Stimulated activated CD4-positive, alpha-beta T cell treated with anti-CD3 and anti-CD28 coated beads, Interleukin-1b, Interleukin-23, amount 100 ng/mL, for 4 hours (primary cell): ENCODE results near the gene AOAH.

ENCODE experiments used
- DNase-seq, 2 donors: peaks; one replicate each; pipeline ENCODE4 v3.0.0-alpha.2; 2020; ENCODE audit warnings: low read depth in 2 of 2

AOAH gene, protein sequence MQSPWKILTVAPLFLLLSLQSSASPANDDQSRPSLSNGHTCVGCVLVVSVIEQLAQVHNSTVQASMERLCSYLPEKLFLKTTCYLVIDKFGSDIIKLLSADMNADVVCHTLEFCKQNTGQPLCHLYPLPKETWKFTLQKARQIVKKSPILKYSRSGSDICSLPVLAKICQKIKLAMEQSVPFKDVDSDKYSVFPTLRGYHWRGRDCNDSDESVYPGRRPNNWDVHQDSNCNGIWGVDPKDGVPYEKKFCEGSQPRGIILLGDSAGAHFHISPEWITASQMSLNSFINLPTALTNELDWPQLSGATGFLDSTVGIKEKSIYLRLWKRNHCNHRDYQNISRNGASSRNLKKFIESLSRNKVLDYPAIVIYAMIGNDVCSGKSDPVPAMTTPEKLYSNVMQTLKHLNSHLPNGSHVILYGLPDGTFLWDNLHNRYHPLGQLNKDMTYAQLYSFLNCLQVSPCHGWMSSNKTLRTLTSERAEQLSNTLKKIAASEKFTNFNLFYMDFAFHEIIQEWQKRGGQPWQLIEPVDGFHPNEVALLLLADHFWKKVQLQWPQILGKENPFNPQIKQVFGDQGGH

GRCh38 chr7:36723951-36724664, at the start of gene AOAH:
TSS of gene AOAH (minus strand) at chr7:36724494. CDS start at chr7:36724148, 346 bp downstream.
- peak; percentile 24 to 37 for DNase-seq

- no peak for DNase-seq
Measured at GRCh38 chr7:36766451-36766850, 42.2 kb upstream of the AOAH start.

- DNase-seq, result no peak
Measured at GRCh38 chr7:36765605-36766004, 41.3 kb upstream of the AOAH start.

DNA sequence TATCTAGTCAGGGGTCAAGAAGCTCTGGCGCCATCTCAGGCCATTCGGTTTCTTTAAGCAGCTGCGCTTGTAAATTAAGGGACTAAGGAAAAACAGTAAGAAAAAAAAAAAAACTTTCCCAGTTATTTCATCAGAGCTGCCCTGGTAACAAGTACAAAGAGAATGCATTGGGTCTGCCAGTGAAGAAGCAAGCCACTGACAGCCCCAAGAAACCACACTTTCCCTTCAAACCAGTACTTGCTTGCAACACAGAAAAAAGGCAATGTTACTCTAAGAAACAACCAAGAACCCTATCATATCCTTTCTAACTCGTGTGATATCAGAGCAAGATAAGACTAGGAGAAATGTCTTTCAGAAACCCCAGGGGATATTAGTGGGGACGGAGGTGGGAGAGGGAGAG, 40.6 kb upstream of the AOAH start:
- no peak for DNase-seq

GRCh38 chr7:36763132-36763816, 39.0 kb upstream of the AOAH start:
- no peak for DNase-seq

DNA sequence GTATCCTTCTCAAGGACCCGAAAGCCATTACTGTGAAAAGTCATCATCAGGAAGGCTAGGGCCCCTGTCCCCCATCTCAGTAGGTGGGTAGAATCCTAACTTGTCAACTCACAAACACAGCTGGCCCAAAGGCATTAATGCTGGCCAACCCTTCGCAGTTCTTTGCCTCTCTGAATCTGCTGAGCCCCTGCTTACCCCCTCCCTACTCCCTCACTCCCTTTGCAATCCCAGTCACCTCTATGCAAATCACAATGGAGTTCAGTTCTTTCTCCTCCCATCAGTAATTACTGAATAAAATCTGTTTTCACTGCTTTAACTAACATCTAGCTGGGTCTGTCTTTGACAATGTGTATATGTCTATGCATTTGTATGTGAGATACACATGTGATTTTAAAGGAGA, 38.1 kb upstream of the AOAH start:
- no peak for DNase-seq

GRCh38 chr7:36761835-36762234, 37.5 kb upstream of the AOAH start:
- no peak for DNase-seq

GRCh38 chr7:36760856-36761762, 36.8 kb upstream of the AOAH start:
- DNase-seq, result no peak

- no peak for DNase-seq
Measured at GRCh38 chr7:36758879-36759278, 34.6 kb upstream of the AOAH start.

GRCh38 chr7:36755484-36755883, 31.2 kb upstream of the AOAH start:
- DNase-seq, result no peak

- DNase-seq, result no peak
Measured at GRCh38 chr7:36752026-36752711, 27.9 kb upstream of the AOAH start.

GRCh38 chr7:36750451-36750850, 26.2 kb upstream of the AOAH start:
- no peak for DNase-seq

DNA sequence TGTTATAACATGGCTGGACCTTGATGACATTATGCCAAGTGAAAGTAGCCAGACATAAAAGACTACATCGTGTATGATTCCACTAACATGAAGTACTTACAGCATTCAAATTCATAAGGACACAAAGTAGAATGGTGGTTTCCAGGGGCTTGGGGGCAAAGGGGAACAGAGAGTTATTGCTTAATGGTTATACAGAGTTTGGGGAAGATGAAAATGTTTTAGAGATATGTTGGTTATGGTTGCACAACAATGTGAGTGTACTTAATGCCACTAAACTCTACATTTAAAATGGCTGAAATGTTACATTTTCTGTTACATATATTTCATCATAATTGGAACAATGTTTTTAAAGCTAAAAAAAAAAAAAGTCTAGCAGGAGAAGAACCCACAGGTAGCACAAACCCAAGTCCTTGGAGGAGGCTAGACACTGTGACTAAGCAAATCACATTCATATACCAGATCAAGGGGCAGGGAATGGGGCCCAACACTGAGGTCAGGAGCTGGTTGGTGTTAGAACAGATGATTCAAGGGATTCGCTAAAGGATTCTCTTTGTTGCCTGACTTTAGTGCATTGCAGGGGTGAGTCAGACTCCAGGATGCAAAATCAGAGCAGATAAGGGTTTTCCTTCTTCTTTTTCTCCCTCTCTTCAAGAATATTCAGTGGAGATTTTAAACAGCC, 25.1 kb upstream of the AOAH start:
- DNase-seq, result no peak

DNA sequence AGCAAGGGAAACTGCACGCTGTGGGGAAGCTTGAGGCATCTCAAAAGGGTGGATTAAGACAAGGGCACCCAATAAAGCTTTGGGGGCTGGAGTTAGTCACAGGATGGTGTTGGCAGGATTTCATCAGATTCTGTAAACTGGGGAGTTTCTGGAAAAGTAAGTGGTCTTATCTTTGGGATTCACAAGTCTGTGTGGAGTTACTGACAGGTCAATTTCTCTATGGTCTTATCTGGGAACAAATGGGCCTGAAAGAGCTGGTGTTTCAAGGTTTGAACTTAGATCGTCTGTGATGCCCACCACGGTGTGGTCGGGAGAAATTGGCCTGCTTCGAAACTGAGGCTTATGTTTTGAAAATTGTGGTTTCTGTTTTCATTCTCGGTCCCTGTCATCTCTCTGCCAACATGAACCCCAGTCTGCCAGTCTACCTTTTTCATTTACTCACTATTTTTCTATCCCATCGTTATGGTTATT, 23.8 kb upstream of the AOAH start:
- DNase-seq, result no peak

GRCh38 chr7:36747280-36748016, 23.2 kb upstream of the AOAH start:
- DNase-seq, result no peak

DNA sequence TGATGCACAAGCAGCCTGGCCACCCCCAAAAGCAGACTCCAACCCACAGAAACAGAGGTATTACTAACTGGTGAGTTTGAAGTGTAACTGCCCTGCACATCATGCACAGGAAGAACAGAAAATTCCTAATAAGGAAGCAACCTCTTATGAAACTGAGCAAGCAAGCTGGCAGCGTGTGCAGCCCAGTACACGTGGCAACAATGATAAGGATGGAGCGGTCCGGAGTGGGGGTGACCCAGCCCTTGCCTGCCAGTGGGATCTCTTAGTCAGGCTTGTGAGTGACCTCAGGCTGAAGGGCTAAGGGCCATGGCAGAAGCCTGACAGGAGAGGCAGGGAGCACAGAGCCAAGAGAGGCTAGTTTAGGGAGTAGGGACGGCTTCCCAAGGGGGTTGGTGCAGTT, 22.1 kb upstream of the AOAH start:
- DNase-seq, result no peak

DNA sequence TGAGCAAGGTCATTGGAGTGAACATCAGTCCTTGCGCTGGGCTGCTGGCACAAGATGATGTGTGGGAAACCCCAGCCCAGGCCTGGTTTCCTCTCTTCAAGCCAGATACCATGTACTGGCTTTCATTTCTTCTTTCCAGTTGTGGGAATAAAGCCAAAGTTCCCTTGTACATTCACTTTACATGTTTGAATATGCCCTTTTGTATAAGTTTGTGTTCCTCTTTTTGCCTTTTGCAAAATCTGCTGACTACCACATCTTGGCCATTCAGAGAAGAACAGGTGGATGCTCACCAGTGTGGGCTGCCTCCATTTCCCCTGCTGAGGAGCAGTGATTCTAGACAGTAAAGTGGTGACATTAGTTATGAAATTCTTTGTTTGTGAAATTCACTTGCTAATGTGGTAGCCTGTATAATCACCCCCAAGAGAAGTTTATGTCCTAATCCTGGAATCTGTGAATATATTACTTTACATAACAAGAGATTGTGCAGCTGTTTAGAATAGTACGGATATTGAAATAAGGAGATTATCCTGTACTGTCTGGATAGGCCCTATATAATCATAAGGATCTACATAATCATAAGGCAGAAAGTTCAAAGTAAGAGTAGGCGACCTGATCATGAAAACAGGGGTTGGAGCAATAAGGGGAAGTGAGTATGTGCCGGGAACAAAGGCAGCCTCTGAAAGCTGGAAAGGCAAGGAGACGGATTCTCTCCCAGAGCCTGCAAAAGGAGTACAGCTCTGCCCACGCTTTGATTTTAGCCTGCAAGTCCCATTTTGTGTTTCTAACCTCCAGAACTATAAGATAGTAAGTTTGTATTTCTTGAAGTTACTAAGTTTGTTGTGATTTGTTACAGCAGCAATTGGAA, 18.8 kb upstream of the AOAH start:
- DNase-seq, result no peak

GRCh38 chr7:36741866-36742265, 17.6 kb upstream of the AOAH start:
- no peak for DNase-seq
